Neural cell (in vitro differentiated cells): ENCODE measurements around the gene GINS2. TPM values are rescaled to one million over a fixed set of nuclear protein-coding genes. Genes with fewer than 3 reads are reported as not detected.

ENCODE experiments used
- H2AFZ ChIP-seq: fragments of 200-600, 300-800 bp; sonication (generic), shearing (Covaris generic); 2 replicates; pipeline ENCODE4 v1.6.0; 2014; ENCODE audit warnings: low read depth, mild to moderate bottlenecking, antibody characterized with exemption, low read length, moderate library complexity
- H3F3A ChIP-seq: fragments of 200-600 bp; shearing (Covaris generic); 2 replicates; pipeline ENCODE4 v1.6.1; 2016; ENCODE audit warnings: mild to moderate bottlenecking, moderate library complexity, mixed read lengths, antibody characterized with exemption, low read length; ENCODE audit not compliant: insufficient read depth, poor library complexity, severe bottlenecking
- H3K27ac ChIP-seq: fragments of 200-600, 300-800 bp; sonication (generic), shearing (Covaris generic); 2 replicates; pipeline ENCODE4 v1.5.1; 2014; ENCODE audit warnings: mild to moderate bottlenecking, low read length, moderate library complexity
- H3K27me3 ChIP-seq: fragments of 300-800, 200-600 bp; sonication (generic), shearing (Covaris generic); 2 replicates; pipeline ENCODE4 v1.6.0; 2014; ENCODE audit warnings: mild to moderate bottlenecking, low read depth, low read length, moderate library complexity; ENCODE audit not compliant: insufficient read depth
- H3K36me3 ChIP-seq: fragments of 300-800, 200-600 bp; sonication (generic), shearing (Covaris generic); 2 replicates; pipeline ENCODE4 v1.5.1; 2014; ENCODE audit warnings: mild to moderate bottlenecking, antibody characterized with exemption, low read length, moderate library complexity; ENCODE audit not compliant: insufficient read depth
- H3K4me2 ChIP-seq: fragments of 300-800, 200-600 bp; sonication (generic), shearing (Covaris generic); 2 replicates; pipeline ENCODE4 v1.6.0; 2014; ENCODE audit warnings: mild to moderate bottlenecking, low read length
- H3K4me3 ChIP-seq: fragments of 300-800, 200-600 bp; sonication (generic), shearing (Covaris generic); 2 replicates; pipeline ENCODE4 v1.5.1; 2014; ENCODE audit warnings: mild to moderate bottlenecking, low read length, moderate library complexity
- H3K79me2 ChIP-seq: fragments of 200-600 bp; shearing (Covaris generic); replicated peaks from 2 replicates; pipeline ENCODE4 v1.6.0; 2014; ENCODE audit warnings: mild to moderate bottlenecking, low read length, moderate library complexity; ENCODE audit not compliant: insufficient read depth
- H3K9ac ChIP-seq: fragments of 300-800, 200-600 bp; sonication (generic), shearing (Covaris generic); 2 replicates; pipeline ENCODE4 v1.6.1; 2016; ENCODE audit warnings: mild to moderate bottlenecking, low read length, mixed read lengths
- H3K9me2 ChIP-seq: fragments of 200-600 bp; shearing (Covaris generic); 2 replicates; pipeline ENCODE4 v1.6.1; 2016; ENCODE audit warnings: mild to moderate bottlenecking, low read length, mixed read lengths; ENCODE audit not compliant: insufficient read depth
- H3K9me3 ChIP-seq: fragments of 200-600, 300-800 bp; sonication (generic), shearing (Covaris generic); 2 replicates; pipeline ENCODE4 v1.6.1; 2016; ENCODE audit warnings: mild to moderate bottlenecking, mixed run types, low read length, moderate library complexity, mixed read lengths
- H4K20me1 ChIP-seq: fragments of 200-600 bp; shearing (Covaris generic); 2 replicates; pipeline ENCODE4 v1.6.1; 2016; ENCODE audit warnings: mild to moderate bottlenecking, mixed run types; ENCODE audit not compliant: insufficient read depth
- EP300 ChIP-seq: fragments of 450-650 bp; conservative IDR thresholded peaks from 2 replicates; pipeline ENCODE4 v1.6.1; 2014; ENCODE audit warnings: antibody characterized with exemption, mild to moderate bottlenecking, moderate library complexity; ENCODE audit not compliant: poor library complexity, severe bottlenecking
- EZH2 ChIP-seq: fragments of 200-600, 300-800 bp; shearing (Covaris generic), sonication (generic); IDR thresholded peaks from 2 replicates; pipeline ENCODE4 v1.6.1; 2014; ENCODE audit warnings: antibody characterized with exemption, low read length, borderline replicate concordance, mild to moderate bottlenecking; ENCODE audit not compliant: insufficient read depth, poor library complexity, severe bottlenecking
- MXI1 ChIP-seq: fragments of 450-650 bp; conservative IDR thresholded peaks from 2 replicates; pipeline ENCODE4 v1.6.1; 2014; ENCODE audit warnings: antibody characterized with exemption, mild to moderate bottlenecking; ENCODE audit not compliant: poor library complexity, severe bottlenecking
- POLR2AphosphoS5 ChIP-seq: IDR thresholded peaks from 2 replicates; pipeline ENCODE4 v1.6.1; 2012
- RAD21 ChIP-seq: fragments of 450-650 bp; conservative IDR thresholded peaks from 2 replicates; pipeline ENCODE4 v1.6.1; 2014; ENCODE audit warnings: antibody characterized with exemption, mild to moderate bottlenecking, moderate library complexity
- REST ChIP-seq: IDR thresholded peaks from 2 replicates; pipeline ENCODE4 v1.6.1; 2012; ENCODE audit warnings: borderline replicate concordance
- SMC3 ChIP-seq: fragments of 450-650 bp; conservative IDR thresholded peaks from 2 replicates; pipeline ENCODE4 v1.6.1; 2014; ENCODE audit warnings: antibody characterized with exemption, mild to moderate bottlenecking, moderate library complexity; ENCODE audit not compliant: poor library complexity
- TAF1 ChIP-seq: IDR thresholded peaks from 2 replicates; pipeline ENCODE4 v1.6.1; 2012; ENCODE audit warnings: low read depth
- polyA plus RNA-seq: library from polyadenylated mRNA; depleted of rRNA; stranded (reverse); fragments of >200 nt; gene quantifications from 2 replicates; pipeline ENCODE4 v1.2.3, GENCODE V29; 2014
- TF ChIP-seq, protein P1 (sequence below): fragments of 450-650 bp; IDR thresholded peaks from 2 replicates; pipeline ENCODE4 v1.5.1; 2014; ENCODE audit warnings: antibody characterized with exemption, mild to moderate bottlenecking, moderate library complexity; ENCODE audit not compliant: poor library complexity, severe bottlenecking

The GINS2 gene
- polyA plus RNA-seq, 1 donor from 2014 or later = 9.2 TPM

DNA sequence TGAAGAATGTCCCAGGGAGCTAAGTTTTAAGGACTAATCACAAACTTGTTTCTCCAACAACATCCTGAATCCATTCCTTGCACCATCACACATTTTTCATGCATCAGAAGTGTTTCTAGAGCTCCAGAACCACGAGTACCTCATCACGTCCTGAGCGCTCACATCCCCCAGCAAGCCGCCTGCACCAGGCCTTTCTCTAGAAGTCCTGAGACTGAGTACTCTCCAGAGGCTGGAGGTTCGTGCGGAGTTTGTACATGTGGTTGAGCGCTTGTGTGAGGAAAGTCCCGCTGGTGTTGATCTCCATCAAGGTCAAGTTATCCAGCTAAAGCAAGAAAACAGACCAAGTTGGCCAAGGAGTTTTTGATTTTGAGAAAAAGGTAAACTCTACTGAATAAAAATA, 10.7 kb downstream of the GINS2 start:
- Histone ChIP-seq H3K79me2 (no peaks in the 10 kb centered on the region), H3K9me2 (no peaks in the 10 kb centered on the region), H3K4me3 (no peak overlapping the region), H3K27ac (no peak overlapping the region), H3K27me3 (no peaks in the 10 kb centered on the region), H3K9ac (no peak overlapping the region), H3K36me3 (peaks cover 5% of the 10 kb centered on the region), H3K4me2 (no peak overlapping the region), H4K20me1 (no peaks in the 10 kb centered on the region), H3K9me3 (no peaks in the 10 kb centered on the region), H2AFZ (no peak overlapping the region), H3F3A (no peaks in the 10 kb centered on the region)
- no peak for TF ChIP-seq SMC3
- no peak for TF ChIP-seq REST
- TF ChIP-seq EP300 = no peak
- no peak for TF ChIP-seq MXI1
- TF ChIP-seq TAF1 = no peak
- no peak for TF ChIP-seq EZH2

- Histone ChIP-seq H3K4me3 (no peak overlapping the region), H3K9me2 (no peaks in the 10 kb centered on the region), H3K36me3 (peaks cover 5% of the 10 kb centered on the region), H3K9ac (no peak overlapping the region), H3K9me3 (no peaks in the 10 kb centered on the region), H3F3A (no peaks in the 10 kb centered on the region), H3K4me2 (no peak overlapping the region), H3K27me3 (no peaks in the 10 kb centered on the region), H3K79me2 (no peaks in the 10 kb centered on the region), H4K20me1 (no peaks in the 10 kb centered on the region), H2AFZ (no peak overlapping the region), H3K27ac (no peak overlapping the region)
- TF ChIP-seq EZH2 (no peak), EP300 (no peak), MXI1 (no peak), POLR2AphosphoS5 (peak; percentile 4)
- TF ChIP-seq, protein P1, sequence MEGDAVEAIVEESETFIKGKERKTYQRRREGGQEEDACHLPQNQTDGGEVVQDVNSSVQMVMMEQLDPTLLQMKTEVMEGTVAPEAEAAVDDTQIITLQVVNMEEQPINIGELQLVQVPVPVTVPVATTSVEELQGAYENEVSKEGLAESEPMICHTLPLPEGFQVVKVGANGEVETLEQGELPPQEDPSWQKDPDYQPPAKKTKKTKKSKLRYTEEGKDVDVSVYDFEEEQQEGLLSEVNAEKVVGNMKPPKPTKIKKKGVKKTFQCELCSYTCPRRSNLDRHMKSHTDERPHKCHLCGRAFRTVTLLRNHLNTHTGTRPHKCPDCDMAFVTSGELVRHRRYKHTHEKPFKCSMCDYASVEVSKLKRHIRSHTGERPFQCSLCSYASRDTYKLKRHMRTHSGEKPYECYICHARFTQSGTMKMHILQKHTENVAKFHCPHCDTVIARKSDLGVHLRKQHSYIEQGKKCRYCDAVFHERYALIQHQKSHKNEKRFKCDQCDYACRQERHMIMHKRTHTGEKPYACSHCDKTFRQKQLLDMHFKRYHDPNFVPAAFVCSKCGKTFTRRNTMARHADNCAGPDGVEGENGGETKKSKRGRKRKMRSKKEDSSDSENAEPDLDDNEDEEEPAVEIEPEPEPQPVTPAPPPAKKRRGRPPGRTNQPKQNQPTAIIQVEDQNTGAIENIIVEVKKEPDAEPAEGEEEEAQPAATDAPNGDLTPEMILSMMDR = no peak
Measured at GRCh38 chr16:85677383-85677967, 11.3 kb downstream of the GINS2 start.

DNA sequence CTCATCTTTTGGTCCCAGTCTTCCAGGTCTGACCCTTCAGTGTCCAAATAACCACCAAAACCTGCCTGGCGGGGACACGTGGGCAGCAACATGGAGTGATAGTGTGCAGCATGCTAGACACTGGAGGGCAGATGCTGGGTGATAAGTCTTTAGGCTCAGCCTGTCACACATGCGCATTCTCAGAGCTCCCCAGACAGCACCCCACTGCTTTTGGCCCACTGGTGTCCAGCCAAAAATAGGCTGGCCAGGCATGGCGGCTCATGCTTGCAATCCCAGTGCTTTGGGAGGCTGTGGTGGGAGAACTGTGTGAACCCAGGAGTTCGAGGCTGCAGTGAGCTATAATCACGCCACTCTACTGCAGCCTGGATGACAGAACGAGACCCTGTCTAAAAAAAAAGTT, 12.3 kb downstream of the GINS2 start:
- Histone ChIP-seq H3K27ac (no peak overlapping the region), H2AFZ (no peak overlapping the region), H3F3A (no peaks in the 10 kb centered on the region), H3K9me2 (no peaks in the 10 kb centered on the region), H3K9ac (no peak overlapping the region), H3K9me3 (no peaks in the 10 kb centered on the region), H3K36me3 (peaks cover 5% of the 10 kb centered on the region), H3K27me3 (no peaks in the 10 kb centered on the region), H3K4me2 (no peak overlapping the region), H3K79me2 (no peaks in the 10 kb centered on the region), H4K20me1 (no peaks in the 10 kb centered on the region), H3K4me3 (no peak overlapping the region)
- TF ChIP-seq, protein P1 = no peak
- no peak for TF ChIP-seq POLR2AphosphoS5
- TF ChIP-seq RAD21 = no peak
- TF ChIP-seq TAF1 = no peak
- no peak for TF ChIP-seq EZH2
- TF ChIP-seq MXI1 = no peak
- TF ChIP-seq REST = no peak
- TF ChIP-seq EP300 = no peak
- no peak for TF ChIP-seq SMC3
